Measurements from ENCODE around the gene PRKX. TPM values are rescaled to one million over a fixed set of nuclear protein-coding genes. Genes with fewer than 3 reads are reported as not detected.

Gene PRKX
- total and polyA plus RNA-seq, 2 of the 4 experiments (the other 2 are of a cell fraction), result 7.2 to 14.9 TPM

DNA sequence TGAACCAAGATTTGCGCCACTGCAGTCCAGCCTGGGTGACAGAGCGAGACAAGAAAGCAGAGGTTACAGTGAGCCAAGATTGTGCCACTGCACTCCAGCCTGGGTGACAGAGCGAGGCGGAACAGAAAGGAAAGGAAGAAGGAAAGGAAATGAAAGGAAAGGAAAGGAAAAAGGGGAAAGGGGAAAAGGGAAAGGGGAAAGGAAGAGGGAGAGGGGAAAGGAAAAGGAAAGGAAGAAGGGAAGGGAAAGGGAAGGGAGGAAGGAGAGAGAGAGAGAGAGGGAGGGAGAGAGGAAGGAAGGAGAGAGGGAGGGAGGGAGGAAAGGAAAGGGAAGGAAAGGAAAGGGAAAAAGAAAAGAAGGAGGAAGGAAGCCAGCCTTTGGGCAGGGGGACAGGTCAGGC lies 76.6 kb downstream of the PRKX start:
- 95% methylated on average over 3 of the region's 4 CpGs; no CpG with 5 or more reads in 1 of the 2 experiments for WGBS, 2 experiments (ENCODE audit: extremely low coverage in 2 of 2, insufficient read length in 1 of 2)

More for the DNA sequence above, 76.6 kb downstream of the PRKX start:
- no peak overlapping the region for H2BK5ac ChIP-seq (ENCODE audit: low read depth, low read length, poor library complexity, severe bottlenecking)
- H3K9me1 ChIP-seq (ENCODE audit: insufficient read depth, low read length), result no peaks in the 10 kb centered on the region
- no peak overlapping the region for H4K91ac ChIP-seq (ENCODE audit: insufficient read depth, low read depth, low read length)
- no TSS peak for BruUV-seq (replicated peaks)
- no peak overlapping the region for H3K4me3 ChIP-seq (ENCODE audit: insufficient read depth, low read depth, low read length)
- H3K56ac ChIP-seq (ENCODE audit: extremely low read depth, insufficient read depth, low read length), result no peak overlapping the region
- H3K9ac ChIP-seq (ENCODE audit: low read depth, low read length), result no peak overlapping the region
- intact Hi-C loops (cut with micrococcal nuclease) (loop anchor here (5.0 to 10.0 kb wide), 2 partner anchors 292 to 605 kb away; partner anchors contain the start of gene MXRA5), dilution Hi-C loops (cut with HindIII; ENCODE audit: low sequenced_read_pairs, unreplicated experiment) (no loop called here), in situ Hi-C loops (cut with MboI; ENCODE audit: low sequenced_read_pairs) (loop anchor here (25.0 kb wide), 2 partner anchors 525 to 750 kb away; no protein-coding TSS in a partner anchor)
- ATAC-seq (ENCODE audit: low read depth) (no peak), DNase-seq (no peak)
- H3K4me1 ChIP-seq (ENCODE audit: control insufficient read depth, insufficient read depth, low read length), result no peaks in the 10 kb centered on the region
- no peaks in the 10 kb centered on the region for H3K9me3 ChIP-seq (ENCODE audit: control insufficient read depth, insufficient read depth, low read length)
- POLR2A ChIA-PET (ENCODE audit: unreplicated experiment), result interaction anchor here (0.6 kb wide), 1 partner anchor 113 kb away, joined by 15 read pairs; no protein-coding TSS in a partner anchor
- H2BK15ac ChIP-seq (ENCODE audit: low read depth, low read length), result no peak overlapping the region
- no peak overlapping the region for H2AK9ac ChIP-seq (replicated peaks; ENCODE audit: low read depth, low read length, poor library complexity)
- CTCF ChIA-PET, result no interaction called here
- no peaks in the 10 kb centered on the region for H3K27me3 ChIP-seq (ENCODE audit: control insufficient read depth, insufficient read depth, low read length)
- no peak for TF ChIP-seq RFX5 (IDR thresholded peaks at IDR 0.05; ENCODE audit: low read depth, low read length)
- TF ChIP-seq, protein P1, sequence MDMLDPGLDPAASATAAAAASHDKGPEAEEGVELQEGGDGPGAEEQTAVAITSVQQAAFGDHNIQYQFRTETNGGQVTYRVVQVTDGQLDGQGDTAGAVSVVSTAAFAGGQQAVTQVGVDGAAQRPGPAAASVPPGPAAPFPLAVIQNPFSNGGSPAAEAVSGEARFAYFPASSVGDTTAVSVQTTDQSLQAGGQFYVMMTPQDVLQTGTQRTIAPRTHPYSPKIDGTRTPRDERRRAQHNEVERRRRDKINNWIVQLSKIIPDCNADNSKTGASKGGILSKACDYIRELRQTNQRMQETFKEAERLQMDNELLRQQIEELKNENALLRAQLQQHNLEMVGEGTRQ (IDR thresholded peaks at IDR 0.05; ENCODE audit: low read depth, low read length), result no peak
- TF ChIP-seq, protein P2, sequence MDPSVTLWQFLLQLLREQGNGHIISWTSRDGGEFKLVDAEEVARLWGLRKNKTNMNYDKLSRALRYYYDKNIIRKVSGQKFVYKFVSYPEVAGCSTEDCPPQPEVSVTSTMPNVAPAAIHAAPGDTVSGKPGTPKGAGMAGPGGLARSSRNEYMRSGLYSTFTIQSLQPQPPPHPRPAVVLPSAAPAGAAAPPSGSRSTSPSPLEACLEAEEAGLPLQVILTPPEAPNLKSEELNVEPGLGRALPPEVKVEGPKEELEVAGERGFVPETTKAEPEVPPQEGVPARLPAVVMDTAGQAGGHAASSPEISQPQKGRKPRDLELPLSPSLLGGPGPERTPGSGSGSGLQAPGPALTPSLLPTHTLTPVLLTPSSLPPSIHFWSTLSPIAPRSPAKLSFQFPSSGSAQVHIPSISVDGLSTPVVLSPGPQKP (IDR thresholded peaks at IDR 0.05; ENCODE audit: borderline replicate concordance, low read depth, low read length), result no peak
- TF ChIP-seq RAD21 (IDR thresholded peaks at IDR 0.05; ENCODE audit: low read length), result no peak
- no peak for TF ChIP-seq POLR2A (IDR thresholded peaks at IDR 0.05; ENCODE audit: low read depth, low read length)
- no peak for TF ChIP-seq SMC3 (IDR thresholded peaks at IDR 0.05; ENCODE audit: low read depth, low read length)
- TF ChIP-seq MAZ (IDR thresholded peaks at IDR 0.05; ENCODE audit: borderline replicate concordance, low read depth, low read length), result no peak
- TF ChIP-seq, protein P3, sequence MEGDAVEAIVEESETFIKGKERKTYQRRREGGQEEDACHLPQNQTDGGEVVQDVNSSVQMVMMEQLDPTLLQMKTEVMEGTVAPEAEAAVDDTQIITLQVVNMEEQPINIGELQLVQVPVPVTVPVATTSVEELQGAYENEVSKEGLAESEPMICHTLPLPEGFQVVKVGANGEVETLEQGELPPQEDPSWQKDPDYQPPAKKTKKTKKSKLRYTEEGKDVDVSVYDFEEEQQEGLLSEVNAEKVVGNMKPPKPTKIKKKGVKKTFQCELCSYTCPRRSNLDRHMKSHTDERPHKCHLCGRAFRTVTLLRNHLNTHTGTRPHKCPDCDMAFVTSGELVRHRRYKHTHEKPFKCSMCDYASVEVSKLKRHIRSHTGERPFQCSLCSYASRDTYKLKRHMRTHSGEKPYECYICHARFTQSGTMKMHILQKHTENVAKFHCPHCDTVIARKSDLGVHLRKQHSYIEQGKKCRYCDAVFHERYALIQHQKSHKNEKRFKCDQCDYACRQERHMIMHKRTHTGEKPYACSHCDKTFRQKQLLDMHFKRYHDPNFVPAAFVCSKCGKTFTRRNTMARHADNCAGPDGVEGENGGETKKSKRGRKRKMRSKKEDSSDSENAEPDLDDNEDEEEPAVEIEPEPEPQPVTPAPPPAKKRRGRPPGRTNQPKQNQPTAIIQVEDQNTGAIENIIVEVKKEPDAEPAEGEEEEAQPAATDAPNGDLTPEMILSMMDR (conservative IDR thresholded peaks at IDR 0.05; ENCODE audit: low read depth, low read length), result no peak
- TF ChIP-seq RCOR1 (IDR thresholded peaks at IDR 0.05; ENCODE audit: insufficient replicate concordance, low read length), result no peak
- TF ChIP-seq NFE2L2 (IDR thresholded peaks at IDR 0.05; ENCODE audit: low read depth, low read length), result no peak
- TF ChIP-seq FOS (IDR thresholded peaks at IDR 0.05; ENCODE audit: low read depth, low read length), result no peak
- TF ChIP-seq MAFK (IDR thresholded peaks at IDR 0.05; ENCODE audit: low read depth, low read length), result no peak
- no peak for TF ChIP-seq BHLHE40 (IDR thresholded peaks at IDR 0.05; ENCODE audit: low read depth, low read length)
- no peak for TF ChIP-seq CHD1 (IDR thresholded peaks at IDR 0.05; ENCODE audit: low read depth, low read length)
- no peak for TF ChIP-seq CEBPB (IDR thresholded peaks at IDR 0.05; ENCODE audit: low read depth, low read length)
- no peak for TF ChIP-seq MXI1 (IDR thresholded peaks at IDR 0.05; ENCODE audit: borderline replicate concordance, low read depth, low read length)
- H4K20me1 ChIP-seq (ENCODE audit: insufficient read depth, low read length), result no peaks in the 10 kb centered on the region
- H2AK5ac ChIP-seq (ENCODE audit: low read depth, low read length), result no peak overlapping the region
- no peak overlapping the region for H3K27ac ChIP-seq (ENCODE audit: insufficient read depth, low read length)
- no peaks in the 10 kb centered on the region for H3K79me1 ChIP-seq (ENCODE audit: low read depth in 1 of 2, low read length in 2 of 2)
- H4K8ac ChIP-seq (ENCODE audit: low read depth in 2 of 2, low read length in 2 of 2), result no peak overlapping the region
- peaks cover 7% of the 10 kb centered on the region; the same call in 1 of the 2 replicates for H3K36me3 ChIP-seq (ENCODE audit: control insufficient read depth, insufficient read depth, low read length)
- H3K4me2 ChIP-seq (ENCODE audit: low read depth, low read length), result no peak overlapping the region
- H2BK120ac ChIP-seq (ENCODE audit: low read depth, low read length), result no peak overlapping the region
- no peak overlapping the region for H4K5ac ChIP-seq (ENCODE audit: low read depth, low read length)
- H3K14ac ChIP-seq (replicated peaks; ENCODE audit: low read depth, low read length), result no peak overlapping the region
- H2BK20ac ChIP-seq (ENCODE audit: low read depth, low read length), result no peak overlapping the region
- no peak overlapping the region for H3K18ac ChIP-seq (ENCODE audit: low read depth, low read length)
- H3K23ac ChIP-seq (ENCODE audit: low read depth, low read length), result no peak overlapping the region
- no peak overlapping the region for H2AFZ ChIP-seq (replicated peaks; ENCODE audit: low read length, poor library complexity)
- no peak overlapping the region for H3K4ac ChIP-seq (ENCODE audit: low read depth, low read length)
